ENCODE measurements around the gene LAMB2.

The LAMB2 gene

GRCh38 chr3:49132437-49133225 lies at the start of gene LAMB2:
LAMB2 (minus strand) TSS chr3:49133050; CDS start chr3:49132867, 183 bp downstream.
- no peak for DNase-seq (ENCODE audit: low read depth in 2 of 2)

GRCh38 chr3:49181351-49181750 lies 48.5 kb upstream of the LAMB2 start:
- no peak for DNase-seq (ENCODE audit: low read depth in 2 of 2)

GRCh38 chr3:49180116-49180515 lies 47.3 kb upstream of the LAMB2 start:
- DNase-seq (ENCODE audit: low read depth in 2 of 2): no peak

GRCh38 chr3:49177073-49177472 lies 44.2 kb upstream of the LAMB2 start:
- DNase-seq (ENCODE audit: low read depth in 2 of 2): no peak

GRCh38 chr3:49175530-49175929 lies 42.7 kb upstream of the LAMB2 start:
- no peak for DNase-seq (ENCODE audit: low read depth in 2 of 2)

- DNase-seq (ENCODE audit: low read depth in 2 of 2): no peak
Measured at GRCh38 chr3:49174397-49174985, 41.6 kb upstream of the LAMB2 start.

GRCh38 chr3:49173792-49174170 lies 40.9 kb upstream of the LAMB2 start:
- no peak for DNase-seq (ENCODE audit: low read depth in 2 of 2)

- DNase-seq (ENCODE audit: low read depth in 2 of 2): no peak
Measured at GRCh38 chr3:49173116-49173791, 40.4 kb upstream of the LAMB2 start.

GRCh38 chr3:49172551-49173041 lies 39.7 kb upstream of the LAMB2 start:
- no peak for DNase-seq (ENCODE audit: low read depth in 2 of 2)

- no peak for DNase-seq (ENCODE audit: low read depth in 2 of 2)
Measured at GRCh38 chr3:49171775-49172500, 39.1 kb upstream of the LAMB2 start.

GRCh38 chr3:49171119-49171774 lies 38.4 kb upstream of the LAMB2 start, which contains the start of gene KLHDC8B:
KLHDC8B (plus strand) TSS chr3:49171598; CDS start chr3:49172770, 1,172 bp downstream.
- DNase-seq (ENCODE audit: low read depth in 2 of 2): peak; percentile 72 to 84

GRCh38 chr3:49170744-49171118 lies 37.9 kb upstream of the LAMB2 start:
- DNase-seq (ENCODE audit: low read depth in 2 of 2): no peak

- no peak for DNase-seq (ENCODE audit: low read depth in 2 of 2)
Measured at GRCh38 chr3:49166752-49167556, 34.1 kb upstream of the LAMB2 start.

GRCh38 chr3:49165771-49166751 lies 33.2 kb upstream of the LAMB2 start, which contains the start of gene CCDC71:
CCDC71 (minus strand) TSS chr3:49166331; CDS start chr3:49164208, 2,123 bp downstream.
- DNase-seq (ENCODE audit: low read depth in 2 of 2): peak; percentile 63 to 74

- no peak for DNase-seq (ENCODE audit: low read depth in 2 of 2)
Measured at GRCh38 chr3:49164983-49165720, 32.3 kb upstream of the LAMB2 start.

- DNase-seq (ENCODE audit: low read depth in 2 of 2): no peak
Measured at GRCh38 chr3:49163609-49164008, 30.8 kb upstream of the LAMB2 start.

GRCh38 chr3:49162751-49163419 lies 30.0 kb upstream of the LAMB2 start:
- no peak for DNase-seq (ENCODE audit: low read depth in 2 of 2)

All from stimulated activated CD4-positive, alpha-beta T cell treated with anti-CD3 and anti-CD28 coated beads, Interleukin-1b, Interleukin-23, amount 100 ng/mL, for 4 hours (primary cell).